ENCODE data around the gene PTPRE.

The PTPRE gene

DNA sequence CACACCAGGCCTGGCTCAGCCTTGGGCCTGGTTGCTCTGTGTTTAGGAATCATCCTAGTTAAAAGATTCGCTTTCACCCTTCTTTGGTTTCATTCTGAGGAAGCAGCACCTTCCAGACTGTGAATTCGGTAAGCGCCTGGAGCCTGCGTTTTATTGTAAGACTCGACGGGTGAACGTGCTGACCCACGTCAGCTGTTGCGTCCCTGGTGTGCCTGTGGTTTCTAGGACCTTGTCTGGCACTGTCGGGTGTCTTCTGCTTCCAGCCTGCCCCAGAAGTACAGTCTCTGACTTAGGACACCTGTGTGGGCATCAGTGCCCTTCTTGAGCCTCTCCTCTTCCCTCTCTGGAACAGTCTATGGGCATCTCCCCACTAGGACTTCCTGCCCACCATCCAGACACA, 193.0 kb downstream of the PTPRE start:
- DNase-seq (ENCODE audit: low spot score) = no peak
- Mint-ChIP-seq H3K4me1 (ENCODE audit: low read depth) (peaks cover 43% of the 10 kb centered on the region), H3K4me3 (no peak overlapping the region), H3K9me3 (no peaks in the 10 kb centered on the region), H3K36me3 (ENCODE audit: low read depth) (peaks cover 83% of the 10 kb centered on the region), H3K27ac (no peak overlapping the region), H3K27me3 (ENCODE audit: low read depth) (no peaks in the 10 kb centered on the region)

DNA sequence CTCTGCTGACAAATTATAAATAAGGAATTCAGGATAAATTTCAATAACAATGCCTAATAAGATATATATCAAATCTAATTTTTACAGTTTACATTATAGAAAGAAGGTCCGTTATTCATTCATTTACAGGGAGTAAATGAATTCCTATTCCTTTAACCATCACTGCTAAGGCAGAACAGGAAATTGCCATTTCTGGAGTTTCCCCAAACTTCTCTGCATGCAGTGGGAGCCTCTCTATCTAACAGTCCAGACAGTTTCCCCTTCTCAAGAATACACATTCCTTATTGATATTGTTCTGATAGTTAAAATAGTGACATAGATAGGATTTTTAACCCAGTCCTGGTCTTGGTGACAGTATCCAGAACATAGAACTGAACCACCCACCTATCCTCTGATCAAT, 195.0 kb downstream of the PTPRE start:
- Mint-ChIP-seq H3K36me3 (ENCODE audit: low read depth) (peaks cover 64% of the 10 kb centered on the region), H3K27me3 (ENCODE audit: low read depth) (no peaks in the 10 kb centered on the region), H3K27ac (no peak overlapping the region), H3K4me1 (ENCODE audit: low read depth) (peaks cover 28% of the 10 kb centered on the region), H3K9me3 (no peaks in the 10 kb centered on the region), H3K4me3 (no peak overlapping the region)
- no peak for DNase-seq (ENCODE audit: low spot score)

GRCh38 chr10:128102480-128103228, 195.8 kb downstream of the PTPRE start:
- no peaks in the 10 kb centered on the region for H3K27me3 Mint-ChIP-seq (ENCODE audit: low read depth)
- DNase-seq (ENCODE audit: low spot score) = no peak
- peaks cover 22% of the 10 kb centered on the region for H3K4me1 Mint-ChIP-seq (ENCODE audit: low read depth)
- no peaks in the 10 kb centered on the region for H3K9me3 Mint-ChIP-seq
- H3K36me3 Mint-ChIP-seq (ENCODE audit: low read depth) = peaks cover 58% of the 10 kb centered on the region
- H3K27ac Mint-ChIP-seq = peak overlapping the region; percentile 38
- no peak overlapping the region for H3K4me3 Mint-ChIP-seq

GRCh38 chr10:128103229-128103714, 196.4 kb downstream of the PTPRE start:
- no peaks in the 10 kb centered on the region for H3K27me3 Mint-ChIP-seq (ENCODE audit: low read depth)
- no peak for DNase-seq (ENCODE audit: low spot score)
- H3K4me1 Mint-ChIP-seq (ENCODE audit: low read depth) = peaks cover 22% of the 10 kb centered on the region
- H3K36me3 Mint-ChIP-seq (ENCODE audit: low read depth) = peaks cover 51% of the 10 kb centered on the region
- H3K9me3 Mint-ChIP-seq = no peaks in the 10 kb centered on the region
- peak overlapping the region; percentile 12 for H3K4me3 Mint-ChIP-seq
- H3K27ac Mint-ChIP-seq = peak overlapping the region; percentile 55

GRCh38 chr10:128105383-128105782, 198.5 kb downstream of the PTPRE start:
- H3K27me3 Mint-ChIP-seq (ENCODE audit: low read depth) = no peaks in the 10 kb centered on the region
- no peaks in the 10 kb centered on the region for H3K9me3 Mint-ChIP-seq
- peak overlapping the region; percentile 39 for H3K27ac Mint-ChIP-seq
- DNase-seq (ENCODE audit: low spot score) = no peak
- no peak overlapping the region for H3K4me3 Mint-ChIP-seq
- H3K4me1 Mint-ChIP-seq (ENCODE audit: low read depth) = peaks cover 20% of the 10 kb centered on the region
- peaks cover 40% of the 10 kb centered on the region for H3K36me3 Mint-ChIP-seq (ENCODE audit: low read depth)

- no peaks in the 10 kb centered on the region for H3K9me3 Mint-ChIP-seq
- H3K27ac Mint-ChIP-seq = no peak overlapping the region
- peaks cover 15% of the 10 kb centered on the region for H3K4me1 Mint-ChIP-seq (ENCODE audit: low read depth)
- no peak for DNase-seq (ENCODE audit: low spot score)
- no peaks in the 10 kb centered on the region for H3K27me3 Mint-ChIP-seq (ENCODE audit: low read depth)
- H3K36me3 Mint-ChIP-seq (ENCODE audit: low read depth) = peaks cover 47% of the 10 kb centered on the region
- H3K4me3 Mint-ChIP-seq = no peak overlapping the region
Measured at GRCh38 chr10:128109707-128110106, 202.8 kb downstream of the PTPRE start.

DNA sequence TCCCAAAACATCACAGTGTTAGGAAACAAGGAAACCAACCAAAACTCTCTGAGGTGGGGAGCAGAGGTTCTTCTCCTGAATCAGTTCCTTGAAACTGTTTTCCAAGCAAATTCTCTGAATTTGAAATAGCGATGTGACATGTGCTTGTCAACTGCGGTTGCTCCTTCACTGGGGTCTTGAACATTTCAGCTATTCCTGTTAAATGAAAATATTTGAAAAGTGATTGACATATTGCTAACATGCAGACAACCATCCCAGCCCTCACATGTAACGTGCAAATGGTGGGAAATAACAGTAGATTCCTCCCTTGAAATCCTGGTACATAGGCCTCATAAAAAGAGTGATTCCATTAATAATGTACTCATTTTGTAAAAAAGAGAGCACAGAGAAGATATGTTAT, 203.4 kb downstream of the PTPRE start:
- peaks cover 52% of the 10 kb centered on the region for H3K36me3 Mint-ChIP-seq (ENCODE audit: low read depth)
- no peak overlapping the region for H3K4me3 Mint-ChIP-seq
- no peak for DNase-seq (ENCODE audit: low spot score)
- H3K27me3 Mint-ChIP-seq (ENCODE audit: low read depth) = no peaks in the 10 kb centered on the region
- H3K4me1 Mint-ChIP-seq (ENCODE audit: low read depth) = peaks cover 14% of the 10 kb centered on the region
- H3K9me3 Mint-ChIP-seq = no peaks in the 10 kb centered on the region
- H3K27ac Mint-ChIP-seq = no peak overlapping the region

- DNase-seq (ENCODE audit: low spot score) = no peak
- Mint-ChIP-seq H3K4me3 (no peak overlapping the region), H3K27me3 (ENCODE audit: low read depth) (no peaks in the 10 kb centered on the region), H3K9me3 (no peaks in the 10 kb centered on the region), H3K4me1 (ENCODE audit: low read depth) (peaks cover 21% of the 10 kb centered on the region), H3K36me3 (ENCODE audit: low read depth) (peaks cover 64% of the 10 kb centered on the region), H3K27ac (no peak overlapping the region)
Measured at GRCh38 chr10:128111696-128112095, 204.8 kb downstream of the PTPRE start.

GRCh38 chr10:128113026-128113425, 206.1 kb downstream of the PTPRE start:
- Mint-ChIP-seq H3K36me3 (ENCODE audit: low read depth) (peaks cover 74% of the 10 kb centered on the region), H3K4me1 (ENCODE audit: low read depth) (peaks cover 21% of the 10 kb centered on the region), H3K27me3 (ENCODE audit: low read depth) (no peaks in the 10 kb centered on the region), H3K4me3 (no peak overlapping the region), H3K27ac (no peak overlapping the region), H3K9me3 (no peaks in the 10 kb centered on the region)
- no peak for DNase-seq (ENCODE audit: low spot score)

GRCh38 chr10:128114901-128115300, 208.0 kb downstream of the PTPRE start:
- peaks cover 85% of the 10 kb centered on the region for H3K36me3 Mint-ChIP-seq (ENCODE audit: low read depth)
- DNase-seq (ENCODE audit: low spot score) = no peak
- no peaks in the 10 kb centered on the region for H3K27me3 Mint-ChIP-seq (ENCODE audit: low read depth)
- H3K9me3 Mint-ChIP-seq = no peaks in the 10 kb centered on the region
- peaks cover 32% of the 10 kb centered on the region for H3K4me1 Mint-ChIP-seq (ENCODE audit: low read depth)
- H3K4me3 Mint-ChIP-seq = no peak overlapping the region
- no peak overlapping the region for H3K27ac Mint-ChIP-seq

DNA sequence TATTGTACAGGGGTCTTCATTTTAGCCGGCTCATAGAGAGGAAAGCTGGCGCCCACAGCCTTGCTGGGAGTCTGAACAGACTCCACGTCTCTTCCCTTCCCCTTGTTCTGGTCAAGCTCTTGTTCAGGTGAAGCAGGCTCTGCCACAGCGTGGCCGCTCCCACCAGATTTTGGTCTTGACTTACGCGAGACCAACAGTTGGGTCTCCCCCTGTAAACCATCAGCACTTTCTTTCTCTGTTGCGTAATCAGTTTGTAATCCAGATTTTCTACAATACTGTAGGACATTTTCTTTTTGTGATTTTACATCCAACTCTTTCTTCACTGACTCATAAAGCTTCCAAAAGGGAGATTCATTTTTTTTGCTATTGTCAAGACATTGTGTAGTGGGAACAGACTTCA, 208.5 kb downstream of the PTPRE start:
- Mint-ChIP-seq H3K27me3 (ENCODE audit: low read depth) (no peaks in the 10 kb centered on the region), H3K4me3 (no peak overlapping the region), H3K36me3 (ENCODE audit: low read depth) (peaks cover 84% of the 10 kb centered on the region), H3K9me3 (no peaks in the 10 kb centered on the region), H3K4me1 (ENCODE audit: low read depth) (peaks cover 35% of the 10 kb centered on the region), H3K27ac (no peak overlapping the region)
- DNase-seq (ENCODE audit: low spot score) = no peak

GRCh38 chr10:128116187-128116586, 209.3 kb downstream of the PTPRE start:
- no peak for DNase-seq (ENCODE audit: low spot score)
- peaks cover 42% of the 10 kb centered on the region for H3K4me1 Mint-ChIP-seq (ENCODE audit: low read depth)
- H3K36me3 Mint-ChIP-seq (ENCODE audit: low read depth) = peaks cover 86% of the 10 kb centered on the region

DNA sequence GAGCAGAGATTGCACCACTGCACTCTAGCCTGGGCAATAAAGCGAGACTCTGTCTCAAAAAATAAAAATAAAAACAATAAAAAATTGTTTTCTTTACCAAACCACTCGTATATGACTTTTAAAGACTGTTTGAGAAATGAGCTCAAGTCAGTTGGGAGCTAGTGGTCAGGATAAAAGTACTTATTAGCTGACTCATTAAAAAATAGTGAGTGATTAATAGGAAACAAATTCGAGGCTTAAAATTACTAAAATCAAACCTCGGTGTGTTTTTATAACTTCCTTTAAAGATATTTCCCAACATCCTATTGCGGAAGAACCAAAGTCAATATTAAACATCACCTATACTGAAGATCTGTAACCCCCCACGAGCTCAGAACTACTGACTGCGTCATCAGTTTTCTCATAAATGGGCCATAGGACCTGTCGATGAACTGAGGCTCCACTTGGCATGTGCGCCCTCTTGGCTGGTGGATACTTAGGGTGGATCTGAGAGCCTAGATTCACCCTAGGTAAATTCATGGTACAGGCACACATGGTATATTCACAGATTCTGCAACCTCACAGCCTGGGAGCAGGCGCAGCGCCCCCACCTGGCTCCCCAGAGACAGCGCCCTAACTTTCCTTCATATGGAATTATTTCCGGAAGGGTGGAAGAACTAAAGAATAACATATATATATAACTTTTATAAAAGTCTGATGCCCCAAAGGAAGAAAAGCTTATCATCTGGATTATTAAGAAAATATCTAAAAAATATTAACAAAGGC, 210.1 kb downstream of the PTPRE start:
- no peak for DNase-seq (ENCODE audit: low spot score)
- Mint-ChIP-seq H3K27ac (no peak overlapping the region), H3K9me3 (no peaks in the 10 kb centered on the region), H3K27me3 (ENCODE audit: low read depth) (no peaks in the 10 kb centered on the region), H3K4me3 (no peak overlapping the region), H3K4me1 (ENCODE audit: low read depth) (peaks cover 43% of the 10 kb centered on the region), H3K36me3 (ENCODE audit: low read depth) (peaks cover 81% of the 10 kb centered on the region)

More at GRCh38 chr10:128116187-128116586, 209.3 kb downstream of the PTPRE start:
- Mint-ChIP-seq H3K27ac (no peak overlapping the region), H3K27me3 (ENCODE audit: low read depth) (no peaks in the 10 kb centered on the region), H3K4me3 (no peak overlapping the region), H3K9me3 (no peaks in the 10 kb centered on the region)

- H3K4me1 Mint-ChIP-seq (ENCODE audit: low read depth) = peaks cover 55% of the 10 kb centered on the region
- H3K36me3 Mint-ChIP-seq (ENCODE audit: low read depth) = peaks cover 71% of the 10 kb centered on the region
- peak overlapping the region; percentile 36 for H3K4me3 Mint-ChIP-seq
- H3K27me3 Mint-ChIP-seq (ENCODE audit: low read depth) = no peaks in the 10 kb centered on the region
- H3K27ac Mint-ChIP-seq = peak overlapping the region; percentile 31
- H3K9me3 Mint-ChIP-seq = no peaks in the 10 kb centered on the region
- no peak for DNase-seq (ENCODE audit: low spot score)
Measured at GRCh38 chr10:128121750-128122412, 215.0 kb downstream of the PTPRE start.

Data from T-helper 2 cell treated with Interferon-gamma antibody and Interleukin-4, amounts not matched to agents 5 μg/mL and 100 μg/mL, for 36 hours (primary cell).